Cardiac fibroblast (primary cell): ENCODE measurements around the gene STK24.

Experiments used
- DNase-seq, 2 donors: peaks; one replicate each; pipeline versions ENCODE4 v3.0.0 to v3.0.0-alpha.2; 2010; ENCODE audit warnings: low read depth in 2 of 2
- H3K4me3 ChIP-seq, 2 donors: replicated peaks in 1 of 2; 1 replicate in 1 of 2; 2 replicates in 1 of 2; pipeline ENCODE4 v1.5.1; 2011; ENCODE audit warnings: low read depth in 2 of 2, low read length in 2 of 2, mild to moderate bottlenecking in 2 of 2, moderate library complexity in 1 of 2
- TF ChIP-seq, protein P1 (sequence below): IDR thresholded peaks from one replicate; pipeline ENCODE4 v1.5.1; 2011; ENCODE audit warnings: low read depth, mild to moderate bottlenecking, low read length, inconsistent platforms

STK24 gene

DNA sequence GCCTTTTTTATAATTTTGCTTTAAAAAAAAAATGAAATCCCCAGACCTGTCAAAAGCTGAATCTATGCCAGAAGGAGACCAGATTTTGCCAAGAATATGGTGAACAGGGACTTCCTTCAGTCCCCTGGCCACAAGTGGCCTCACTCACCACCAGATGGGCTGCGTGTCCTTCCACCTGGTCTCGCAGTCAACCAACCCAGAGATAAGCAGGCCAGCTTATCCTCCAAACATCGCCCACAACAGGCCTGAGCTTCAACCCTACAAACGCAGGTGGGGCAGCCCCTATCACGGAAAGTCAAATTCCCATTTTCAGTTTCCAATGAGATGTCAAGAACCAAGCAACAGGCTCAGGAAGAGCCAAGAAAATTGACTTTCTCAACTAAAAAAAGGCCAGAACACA is 30.5 kb downstream of the STK24 start:
- TF ChIP-seq, protein P1, sequence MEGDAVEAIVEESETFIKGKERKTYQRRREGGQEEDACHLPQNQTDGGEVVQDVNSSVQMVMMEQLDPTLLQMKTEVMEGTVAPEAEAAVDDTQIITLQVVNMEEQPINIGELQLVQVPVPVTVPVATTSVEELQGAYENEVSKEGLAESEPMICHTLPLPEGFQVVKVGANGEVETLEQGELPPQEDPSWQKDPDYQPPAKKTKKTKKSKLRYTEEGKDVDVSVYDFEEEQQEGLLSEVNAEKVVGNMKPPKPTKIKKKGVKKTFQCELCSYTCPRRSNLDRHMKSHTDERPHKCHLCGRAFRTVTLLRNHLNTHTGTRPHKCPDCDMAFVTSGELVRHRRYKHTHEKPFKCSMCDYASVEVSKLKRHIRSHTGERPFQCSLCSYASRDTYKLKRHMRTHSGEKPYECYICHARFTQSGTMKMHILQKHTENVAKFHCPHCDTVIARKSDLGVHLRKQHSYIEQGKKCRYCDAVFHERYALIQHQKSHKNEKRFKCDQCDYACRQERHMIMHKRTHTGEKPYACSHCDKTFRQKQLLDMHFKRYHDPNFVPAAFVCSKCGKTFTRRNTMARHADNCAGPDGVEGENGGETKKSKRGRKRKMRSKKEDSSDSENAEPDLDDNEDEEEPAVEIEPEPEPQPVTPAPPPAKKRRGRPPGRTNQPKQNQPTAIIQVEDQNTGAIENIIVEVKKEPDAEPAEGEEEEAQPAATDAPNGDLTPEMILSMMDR = no peak
- no peak overlapping the region for H3K4me3 ChIP-seq
- DNase-seq = no peak

DNA sequence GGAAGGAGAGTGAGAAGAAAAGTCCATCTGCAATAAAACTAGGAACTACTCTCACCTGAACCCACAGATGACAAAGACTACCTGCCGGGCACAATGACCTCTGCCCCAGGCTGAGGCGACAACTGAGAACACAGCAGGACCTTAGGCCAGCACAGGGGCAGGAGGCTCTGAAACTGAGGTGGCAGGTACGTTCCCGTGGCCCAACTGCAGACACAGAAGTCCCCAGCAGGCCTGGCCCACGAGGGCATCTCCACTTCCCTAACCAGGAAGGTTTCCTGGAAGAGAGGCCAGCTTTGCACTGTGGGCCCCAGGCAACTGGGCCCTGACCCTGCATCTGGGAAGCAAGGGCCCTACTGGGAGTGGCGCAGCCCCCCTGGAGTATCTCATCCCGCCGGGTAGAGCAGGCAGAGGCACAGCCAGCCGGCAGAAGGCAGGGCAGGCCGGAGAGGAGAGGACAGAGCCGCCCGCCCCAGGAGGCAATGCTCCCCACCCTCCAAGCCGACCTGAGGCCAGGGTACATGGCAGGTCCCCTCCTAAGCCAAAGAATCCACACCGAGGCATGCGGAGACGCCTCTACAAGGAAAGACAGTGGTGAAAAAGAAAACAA is 32.7 kb downstream of the STK24 start:
- DNase-seq = no peak
- H3K4me3 ChIP-seq = no peak overlapping the region
- TF ChIP-seq, protein P1 = no peak

DNA sequence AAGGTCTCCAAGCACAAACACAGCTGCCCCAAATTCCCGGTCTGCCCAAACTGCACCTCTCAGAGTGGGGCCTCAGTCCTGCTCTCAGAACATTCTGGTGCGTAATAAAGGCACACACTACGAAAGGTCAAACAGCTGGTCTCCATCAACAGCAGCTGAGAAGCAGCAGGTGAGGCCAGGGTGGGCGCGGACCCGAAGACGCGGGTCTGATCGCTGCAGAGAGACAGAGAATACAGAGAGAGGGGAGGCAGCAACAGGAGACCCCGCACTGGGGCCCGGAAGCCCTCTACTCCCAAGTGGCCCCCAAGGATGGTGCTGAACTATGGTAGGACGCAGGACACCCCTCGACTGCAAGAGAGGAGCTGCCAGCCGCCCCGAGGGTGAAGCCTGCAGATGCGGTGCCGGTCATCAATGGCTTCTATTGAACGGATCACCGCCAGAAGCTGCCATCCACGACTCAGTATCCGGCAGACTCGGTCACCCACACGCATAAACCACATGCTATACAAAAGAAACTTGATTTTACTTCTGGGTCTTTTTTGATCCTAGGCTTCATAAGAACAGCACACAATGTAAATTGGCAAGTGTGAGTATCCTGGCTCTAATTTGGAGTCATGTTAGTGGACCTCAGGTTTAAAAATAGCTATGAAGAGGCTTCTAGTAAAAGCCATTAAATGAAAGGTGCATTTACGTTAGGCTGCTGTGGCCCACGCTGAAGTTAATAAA is 33.4 kb downstream of the STK24 start:
- TF ChIP-seq, protein P1 = no peak
- no peak for DNase-seq
- no peak overlapping the region for H3K4me3 ChIP-seq

DNA sequence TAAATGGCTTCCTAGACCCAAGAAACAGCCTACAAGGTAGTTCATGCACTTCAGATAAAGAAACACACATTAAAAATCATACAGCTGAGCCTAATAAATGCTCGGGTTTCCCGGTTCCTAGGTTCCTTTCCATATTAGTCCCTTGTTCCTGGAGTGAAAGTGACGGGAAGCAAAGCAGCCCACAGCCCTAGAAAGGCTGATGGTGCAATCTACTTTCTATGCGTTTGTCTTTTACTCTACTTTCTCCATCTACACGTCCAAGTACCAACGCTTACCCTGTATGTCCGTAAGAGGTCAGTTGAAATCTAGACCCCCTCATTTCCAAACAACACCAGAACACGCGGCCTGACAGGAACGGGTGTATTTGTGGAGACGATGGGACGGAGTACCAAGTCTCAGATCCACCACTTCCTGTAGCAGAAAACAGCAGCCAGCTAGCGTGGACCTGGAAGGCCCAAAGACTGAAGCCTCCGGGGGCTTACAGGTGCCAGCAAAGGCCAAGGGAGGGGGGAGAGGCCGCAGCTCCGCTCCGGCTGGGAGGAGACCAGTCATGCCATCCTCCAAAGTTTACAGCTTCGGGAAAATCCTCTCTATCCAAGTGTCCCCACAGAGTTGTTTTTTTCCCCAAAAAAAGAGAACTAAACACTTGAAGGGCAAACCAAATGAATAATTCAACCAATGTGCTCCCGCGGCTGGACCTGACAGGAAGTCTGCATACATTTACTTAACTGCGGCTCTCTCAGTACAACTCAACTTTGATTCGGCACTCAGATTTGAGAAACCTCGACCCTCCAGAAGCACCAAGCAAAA is 34.1 kb downstream of the STK24 start:
- TF ChIP-seq, protein P1 = no peak
- no peak overlapping the region for H3K4me3 ChIP-seq
- no peak for DNase-seq

DNA sequence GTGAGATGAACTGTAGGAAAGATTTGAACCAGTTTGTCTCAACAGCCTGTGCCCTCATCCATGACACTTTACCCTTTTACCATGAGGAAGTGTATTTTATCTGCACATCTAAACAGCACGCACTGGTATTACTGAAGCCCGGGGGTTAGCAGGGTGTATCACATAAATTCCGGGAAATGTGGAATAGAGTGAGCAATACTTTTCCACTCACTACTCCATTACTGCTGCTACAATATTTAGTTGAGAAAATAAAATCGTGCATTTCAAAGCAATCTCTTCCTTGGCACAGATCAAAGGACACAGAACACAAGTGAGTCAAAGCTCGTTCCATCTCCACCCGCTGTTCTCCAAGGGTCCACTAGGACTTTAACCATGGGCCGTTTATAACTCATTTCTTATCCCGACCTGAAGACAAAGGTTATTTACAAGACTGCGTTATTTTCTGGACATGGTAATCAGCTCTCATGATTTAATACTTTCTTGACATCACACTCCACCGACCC is 35.2 kb downstream of the STK24 start:
- TF ChIP-seq, protein P1 = peak; percentile 10
- H3K4me3 ChIP-seq = no peak overlapping the region
- no peak for DNase-seq

DNA sequence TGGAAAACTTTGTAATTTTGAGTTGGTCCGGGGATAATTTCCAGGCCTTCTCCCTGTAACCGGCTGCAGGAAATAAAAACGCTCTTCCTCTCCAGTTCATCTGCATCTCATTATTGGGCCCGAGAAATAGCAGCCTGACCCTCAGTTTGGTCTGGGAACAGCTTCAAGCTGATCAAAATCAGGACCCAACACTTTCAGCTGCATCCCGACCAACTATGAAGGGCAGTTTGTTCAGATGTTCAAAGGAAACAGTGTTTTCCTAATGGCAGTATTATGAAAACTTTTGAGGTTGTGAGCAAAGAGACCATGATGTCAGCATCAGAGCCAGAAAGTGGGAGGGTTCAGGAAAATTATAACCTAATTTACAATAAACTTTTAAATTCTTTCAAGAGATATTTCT is 35.7 kb downstream of the STK24 start:
- TF ChIP-seq, protein P1 = no peak
- H3K4me3 ChIP-seq = no peak overlapping the region
- DNase-seq = peak in 1 of 2 donors; percentile 31
